Duodenal mucosa (tissue), 2 donors: ENCODE results near the gene MYO3B.

ENCODE experiments used
- H3K27ac ChIP-seq: one replicate; pipeline ENCODE4 v1.7.0; 2013; ENCODE audit warnings: low read depth, low read length
- H3K27me3 ChIP-seq, 2 donors: one replicate each; pipeline ENCODE4 v1.7.0; 2013; ENCODE audit warnings: low read length in 2 of 2, control low read depth in 1 of 2; ENCODE audit not compliant: insufficient read depth in 2 of 2, control insufficient read depth in 1 of 2
- H3K36me3 ChIP-seq, 2 donors: one replicate each; pipeline ENCODE4 v1.7.0; 2013; ENCODE audit warnings: low read length in 2 of 2, control low read depth in 1 of 2; ENCODE audit not compliant: insufficient read depth in 2 of 2, control insufficient read depth in 1 of 2
- H3K4me1 ChIP-seq, 2 donors: one replicate each; pipeline ENCODE4 v1.7.0; 2013; ENCODE audit warnings: low read length in 2 of 2, control low read depth in 1 of 2; ENCODE audit not compliant: insufficient read depth in 2 of 2, control insufficient read depth in 1 of 2
- H3K4me3 ChIP-seq, 2 donors: one replicate each; pipeline ENCODE4 v1.7.0; 2013; ENCODE audit warnings: low read length in 2 of 2, low read depth in 1 of 2
- H3K9ac ChIP-seq, 2 donors: one replicate each; pipeline ENCODE4 v1.7.0; 2013; ENCODE audit warnings: low read length in 2 of 2, low read depth in 1 of 2
- H3K9me3 ChIP-seq, 2 donors: one replicate each; pipeline ENCODE4 v1.7.0; 2013; ENCODE audit warnings: low read length in 2 of 2, control low read depth in 1 of 2; ENCODE audit not compliant: control insufficient read depth in 1 of 2

Gene MYO3B

DNA sequence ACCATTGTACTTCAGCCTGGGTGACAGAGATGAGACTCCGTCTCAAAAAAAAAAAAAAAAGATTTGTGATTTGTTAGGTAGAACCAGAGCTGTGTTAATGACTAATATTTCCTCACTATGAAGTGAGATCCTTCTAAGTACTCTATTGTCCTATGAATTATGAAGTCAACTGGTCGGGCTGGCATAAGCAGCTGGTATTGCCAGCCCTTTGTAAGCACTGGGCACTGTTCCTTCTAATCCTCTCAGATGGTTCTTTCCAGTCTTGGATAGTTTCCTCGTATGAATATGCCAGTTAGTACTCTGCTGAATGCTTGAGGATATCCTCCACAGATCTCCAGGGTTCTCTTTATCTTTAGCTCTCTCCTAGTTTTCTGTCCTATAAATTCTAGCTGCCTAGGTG is 314.1 kb downstream of the MYO3B start:
- Histone ChIP-seq H3K4me1 (no peaks in the 10 kb centered on the region), H3K9ac (no peak overlapping the region), H3K9me3 (no peaks in the 10 kb centered on the region), H3K27me3 (peaks cover 0 to 3% of the 10 kb centered on the region in 2 donors), H3K4me3 (no peak overlapping the region), H3K36me3 (no peaks in the 10 kb centered on the region), H3K27ac (no peak overlapping the region)

DNA sequence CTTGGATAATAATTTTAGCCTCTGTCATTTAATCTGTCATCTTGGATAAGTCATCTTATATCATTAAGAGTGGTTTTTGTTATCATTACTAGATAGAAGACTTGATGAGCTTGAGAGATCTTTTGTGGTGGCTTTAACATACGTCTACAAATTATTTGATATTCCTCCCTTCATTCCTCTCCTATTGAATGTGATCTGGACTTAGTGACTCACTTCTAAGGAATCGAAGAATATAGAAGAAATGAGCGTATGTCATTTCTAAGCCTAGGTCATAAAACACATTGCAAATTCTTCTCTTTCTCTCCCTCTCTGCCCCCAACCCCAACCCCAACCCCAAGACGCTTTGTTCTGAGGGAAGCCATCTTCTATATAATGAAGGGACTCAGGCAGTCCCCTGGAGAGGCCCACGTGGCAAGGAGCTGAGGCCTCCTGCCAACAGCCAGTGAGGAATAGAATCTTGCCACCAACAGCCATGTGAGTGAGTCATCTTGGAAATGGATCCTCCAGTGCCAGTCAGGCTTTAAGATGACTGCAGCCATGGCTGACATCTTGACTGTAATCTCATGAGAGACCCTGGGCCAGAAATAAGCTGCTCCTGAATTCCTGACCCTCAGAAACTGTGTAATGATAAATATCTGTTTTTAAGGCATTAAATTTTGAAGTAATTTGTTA is 315.6 kb downstream of the MYO3B start:
- H3K4me1 ChIP-seq, result no peaks in the 10 kb centered on the region

DNA sequence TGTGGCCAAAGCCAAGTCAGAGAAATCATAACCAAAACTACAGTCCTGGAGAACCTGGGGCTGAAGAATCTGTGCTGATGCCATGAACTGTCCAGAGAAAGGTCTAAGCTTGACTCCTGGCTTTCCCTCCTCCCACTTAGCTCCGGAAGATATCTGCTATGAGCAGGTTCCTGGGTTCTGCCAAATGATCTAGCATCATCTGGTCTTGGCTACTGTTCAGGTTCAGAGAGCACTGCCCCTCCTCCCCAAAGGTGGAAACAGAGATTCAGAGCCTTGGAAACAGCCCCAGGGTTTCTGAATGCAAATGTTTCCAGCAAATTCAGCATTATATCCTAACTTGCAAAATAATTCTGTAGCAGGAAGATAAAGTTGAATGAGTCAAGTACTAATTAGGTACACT is 317.9 kb downstream of the MYO3B start:
- H3K4me1 ChIP-seq, result no peaks in the 10 kb centered on the region
- no peak overlapping the region for H3K9ac ChIP-seq
- no peak overlapping the region for H3K4me3 ChIP-seq
- H3K27me3 ChIP-seq, result peaks cover 0 to 3% of the 10 kb centered on the region in 2 donors
- no peaks in the 10 kb centered on the region for H3K36me3 ChIP-seq
- no peaks in the 10 kb centered on the region for H3K9me3 ChIP-seq
- no peak overlapping the region for H3K27ac ChIP-seq

More for the DNA sequence above, 315.6 kb downstream of the MYO3B start:
- H3K27ac ChIP-seq, result no peak overlapping the region
- H3K27me3 ChIP-seq, result peaks cover 0 to 3% of the 10 kb centered on the region in 2 donors
- H3K36me3 ChIP-seq, result no peaks in the 10 kb centered on the region
- H3K9me3 ChIP-seq, result no peaks in the 10 kb centered on the region
- no peak overlapping the region for H3K9ac ChIP-seq
- no peak overlapping the region for H3K4me3 ChIP-seq

DNA sequence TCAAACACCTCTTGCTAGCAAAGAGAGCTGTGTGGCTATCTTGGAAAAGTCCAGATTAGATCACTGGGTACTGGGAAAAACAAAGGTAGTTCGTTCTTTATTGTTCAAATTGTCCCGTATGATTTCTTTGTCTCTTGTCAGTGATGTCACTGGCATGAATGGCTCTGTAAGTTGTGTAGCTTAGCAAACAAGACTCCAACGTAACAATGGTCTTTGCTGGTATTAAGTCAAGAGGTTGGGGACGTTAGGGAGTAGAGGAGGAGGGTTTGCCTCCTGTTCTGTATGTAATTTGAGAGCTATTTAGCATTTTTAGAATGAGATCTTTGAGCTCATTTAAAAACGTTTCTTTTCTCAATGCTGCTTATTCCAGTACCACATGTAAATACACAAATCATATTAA is 320.7 kb downstream of the MYO3B start:
- no peak overlapping the region for H3K4me3 ChIP-seq
- H3K36me3 ChIP-seq, result no peaks in the 10 kb centered on the region
- no peak overlapping the region for H3K9ac ChIP-seq
- no peak overlapping the region for H3K27ac ChIP-seq
- H3K4me1 ChIP-seq, result no peaks in the 10 kb centered on the region
- peaks cover 0 to 3% of the 10 kb centered on the region in 2 donors for H3K27me3 ChIP-seq
- no peaks in the 10 kb centered on the region for H3K9me3 ChIP-seq

DNA sequence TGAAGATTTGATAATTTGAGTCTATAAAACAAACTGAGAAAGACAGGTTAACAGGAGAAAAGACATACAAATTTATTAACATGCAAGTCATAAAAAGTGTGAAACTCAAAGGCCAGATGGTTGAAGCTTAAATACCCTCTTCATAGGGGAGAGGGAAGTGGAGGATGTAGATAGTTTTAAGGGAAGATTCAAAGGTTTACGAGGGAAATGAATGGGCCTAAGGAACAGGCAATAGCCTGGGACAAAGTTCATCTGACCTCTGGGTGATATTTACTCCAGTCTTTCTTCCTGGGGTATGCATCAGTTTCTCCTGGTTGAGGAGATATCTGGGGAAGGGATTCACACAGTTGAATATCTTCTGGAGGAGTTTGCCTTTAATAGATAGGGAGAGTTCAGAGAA is 322.2 kb downstream of the MYO3B start:
- Histone ChIP-seq H3K36me3 (no peaks in the 10 kb centered on the region), H3K4me3 (no peak overlapping the region), H3K27me3 (no peaks in the 10 kb centered on the region), H3K9me3 (no peaks in the 10 kb centered on the region), H3K27ac (no peak overlapping the region), H3K4me1 (no peaks in the 10 kb centered on the region), H3K9ac (no peak overlapping the region)

DNA sequence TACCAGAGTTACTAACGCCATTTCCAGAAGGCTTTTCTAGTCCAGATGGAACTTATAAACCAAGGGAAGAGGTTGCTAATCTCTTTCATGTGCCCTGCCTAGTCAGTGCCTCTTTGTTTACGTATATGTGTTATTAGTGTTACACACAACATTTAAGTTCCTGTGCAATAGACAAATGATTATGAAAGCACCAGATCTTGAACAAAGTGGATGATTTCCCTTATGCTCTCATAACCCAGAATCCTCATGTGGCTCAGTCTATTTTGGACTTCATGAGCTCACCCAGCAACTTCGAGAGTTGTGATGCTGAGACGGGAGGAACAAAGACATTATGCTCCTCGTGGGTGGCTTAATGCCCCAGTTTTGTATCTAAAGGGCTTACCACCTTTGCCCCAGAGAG is 322.8 kb downstream of the MYO3B start:
- Histone ChIP-seq H3K36me3 (no peaks in the 10 kb centered on the region), H3K9ac (no peak overlapping the region), H3K4me3 (no peak overlapping the region), H3K27ac (no peak overlapping the region), H3K4me1 (peaks cover 0 to 2% of the 10 kb centered on the region in 2 donors), H3K27me3 (no peaks in the 10 kb centered on the region), H3K9me3 (no peaks in the 10 kb centered on the region)

DNA sequence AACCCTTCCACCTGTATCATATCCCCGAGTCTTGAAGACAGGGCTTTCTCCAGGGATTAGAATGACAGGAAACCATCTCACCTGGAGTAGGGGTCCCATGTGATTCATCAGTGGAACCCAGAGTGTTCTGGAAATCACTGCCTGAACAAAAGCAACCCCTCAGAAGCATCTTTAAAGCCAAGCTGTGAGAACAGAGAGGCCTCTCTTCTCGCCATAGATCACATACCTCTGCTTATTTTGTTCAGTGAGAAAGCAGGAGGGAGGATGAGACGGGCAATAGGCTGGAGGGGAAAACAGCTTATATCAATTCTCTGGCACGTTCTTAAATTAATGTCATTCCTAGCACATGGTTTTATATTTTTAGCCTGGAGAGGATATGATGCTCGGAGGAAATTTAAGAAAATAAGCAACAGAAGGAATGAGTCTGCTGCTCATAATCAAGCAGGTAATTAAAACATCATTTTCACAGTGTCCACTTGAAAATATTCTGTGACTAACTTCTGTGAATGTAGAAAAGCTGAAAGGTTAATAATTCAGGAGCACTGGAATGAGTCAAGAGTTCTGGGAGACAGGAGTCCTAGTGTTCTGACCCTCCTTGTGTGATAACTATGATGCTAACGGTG is 323.6 kb downstream of the MYO3B start:
- H3K9me3 ChIP-seq, result no peaks in the 10 kb centered on the region
- peaks cover 0 to 8% of the 10 kb centered on the region in 2 donors for H3K4me1 ChIP-seq
- no peak overlapping the region for H3K9ac ChIP-seq
- H3K27me3 ChIP-seq, result no peaks in the 10 kb centered on the region
- no peaks in the 10 kb centered on the region for H3K36me3 ChIP-seq
- H3K27ac ChIP-seq, result no peak overlapping the region
- no peak overlapping the region for H3K4me3 ChIP-seq

DNA sequence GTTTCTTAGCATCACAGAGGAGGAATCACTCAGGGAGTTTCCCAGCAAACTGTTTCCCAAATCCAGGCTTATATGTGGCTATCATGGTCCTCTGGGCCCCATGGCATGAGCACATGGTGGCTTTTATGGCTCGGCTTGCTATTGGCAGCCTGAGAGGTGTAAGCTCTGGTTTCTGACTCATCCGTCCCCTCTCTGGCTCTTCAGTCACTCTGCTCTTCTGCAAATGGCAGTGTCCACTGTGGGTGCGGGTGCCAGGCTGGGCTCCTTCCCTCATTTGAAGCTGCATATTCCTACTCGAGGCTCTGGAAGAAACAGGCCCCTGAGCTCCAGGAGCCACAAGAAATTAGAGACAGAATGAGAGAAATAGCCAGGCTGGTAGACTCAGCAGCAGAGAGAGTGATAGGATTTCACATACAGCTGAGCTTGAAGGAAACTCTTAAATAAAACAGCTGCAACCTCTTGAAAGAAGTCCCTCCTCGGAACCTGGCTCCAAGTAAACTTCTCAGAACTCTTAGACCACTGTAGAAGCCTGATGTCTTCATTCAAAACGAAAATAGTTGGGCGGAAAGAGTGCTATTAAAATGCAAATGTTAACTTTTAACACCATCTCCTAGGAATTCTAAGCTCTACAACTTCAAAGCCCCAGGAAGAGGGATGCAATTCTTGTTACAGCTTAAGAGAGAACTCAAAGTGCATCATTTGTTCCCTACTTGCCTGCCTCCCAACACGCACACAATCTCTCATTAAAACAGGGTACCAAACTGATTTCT is 324.6 kb downstream of the MYO3B start:
- Histone ChIP-seq H3K27me3 (no peaks in the 10 kb centered on the region), H3K4me3 (no peak overlapping the region), H3K9ac (no peak overlapping the region), H3K4me1 (peaks cover 0 to 8% of the 10 kb centered on the region in 2 donors), H3K27ac (no peak overlapping the region), H3K36me3 (no peaks in the 10 kb centered on the region), H3K9me3 (no peaks in the 10 kb centered on the region)

DNA sequence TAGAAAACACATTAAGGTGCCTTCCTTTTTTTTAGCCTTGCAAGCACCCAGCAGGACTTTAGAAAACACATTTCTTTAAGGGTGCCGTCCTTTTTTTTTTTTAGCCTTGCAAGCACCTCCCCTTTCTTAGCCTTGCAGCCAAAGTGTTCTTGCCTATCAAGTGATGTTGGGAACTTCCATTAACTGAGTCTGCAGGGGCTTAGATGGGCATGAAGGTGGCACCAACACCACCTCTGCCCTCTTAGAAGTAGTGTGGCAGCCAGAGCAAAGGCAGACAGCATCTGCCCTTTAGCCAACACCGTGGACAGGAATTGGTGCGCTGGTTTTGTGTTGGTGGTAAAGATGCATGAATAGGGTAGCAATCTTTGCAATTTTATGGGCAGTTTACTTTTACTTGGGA is 325.6 kb downstream of the MYO3B start:
- no peaks in the 10 kb centered on the region for H3K9me3 ChIP-seq
- H3K9ac ChIP-seq, result no peak overlapping the region

More for the DNA sequence above, 325.6 kb downstream of the MYO3B start:
- Histone ChIP-seq H3K4me3 (no peak overlapping the region), H3K27ac (no peak overlapping the region), H3K36me3 (no peaks in the 10 kb centered on the region), H3K27me3 (no peaks in the 10 kb centered on the region), H3K4me1 (peaks cover 0 to 8% of the 10 kb centered on the region in 2 donors)
